A549 treated with CORT108297 at 1 μM for 4 hours (cell line): ENCODE results near the gene EIF5. TPM values are rescaled to one million over a fixed set of nuclear protein-coding genes. Genes with fewer than 3 reads are reported as not detected.

ENCODE experiments used
- total RNA-seq: library from RNA; stranded (reverse); fragments of 200-300 nt; extraction: Qiagen RNA extraction; gene quantifications from 5 replicates; pipeline ENCODE4 v1.2.3, GENCODE V29; 2022

The EIF5 gene
- 202 to 295 TPM (median 277 TPM) in 5 replicates for total RNA-seq

DNA sequence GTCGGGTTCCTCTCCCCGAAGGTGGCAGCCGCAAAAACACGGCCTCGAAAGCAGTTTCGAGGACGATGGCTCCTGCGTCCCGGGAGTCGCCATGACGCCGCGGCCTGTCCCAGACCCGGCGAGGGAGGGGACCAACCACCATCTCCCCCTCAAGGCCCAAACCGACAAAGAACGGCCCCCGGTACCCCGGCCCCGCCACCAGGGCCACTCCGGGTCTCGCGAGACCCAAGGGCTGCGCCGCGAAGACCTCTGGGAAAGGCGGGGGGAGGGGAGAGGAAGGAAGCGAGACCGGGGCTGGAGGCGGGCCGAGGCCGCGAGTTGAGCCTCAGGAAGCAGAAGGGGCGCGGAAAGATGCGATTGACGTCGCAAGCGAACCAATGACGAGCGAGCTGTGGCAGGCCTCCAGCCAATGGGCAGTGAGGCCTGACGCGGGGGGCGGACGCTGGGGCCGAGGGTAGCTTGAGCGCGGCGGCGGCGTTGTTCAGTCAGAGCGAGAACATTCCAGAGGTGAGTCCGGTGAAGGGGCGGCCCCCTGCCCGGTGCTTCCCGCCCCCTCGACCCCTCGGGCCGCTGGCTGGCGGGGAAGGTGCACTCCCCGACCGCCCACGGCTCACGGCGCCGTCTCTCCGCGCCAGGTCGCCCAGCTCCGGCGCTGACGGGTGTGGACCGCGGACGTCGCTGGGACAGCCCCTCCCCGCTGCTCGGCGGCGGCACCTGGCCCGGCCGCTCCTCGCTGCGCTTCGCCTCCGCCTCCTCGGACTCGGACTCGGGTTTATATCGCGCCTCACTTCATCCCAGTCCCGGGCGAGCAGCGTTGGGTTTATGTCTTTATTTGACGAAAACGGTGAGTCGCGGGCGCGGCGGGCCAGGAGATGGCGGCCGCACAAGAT, at the start of gene EIF5:
EIF5 (plus strand) TSS at position 484 of the 890 bp plus-strand sequence. CDS start 1,624 bp downstream, outside the sequence.

DNA sequence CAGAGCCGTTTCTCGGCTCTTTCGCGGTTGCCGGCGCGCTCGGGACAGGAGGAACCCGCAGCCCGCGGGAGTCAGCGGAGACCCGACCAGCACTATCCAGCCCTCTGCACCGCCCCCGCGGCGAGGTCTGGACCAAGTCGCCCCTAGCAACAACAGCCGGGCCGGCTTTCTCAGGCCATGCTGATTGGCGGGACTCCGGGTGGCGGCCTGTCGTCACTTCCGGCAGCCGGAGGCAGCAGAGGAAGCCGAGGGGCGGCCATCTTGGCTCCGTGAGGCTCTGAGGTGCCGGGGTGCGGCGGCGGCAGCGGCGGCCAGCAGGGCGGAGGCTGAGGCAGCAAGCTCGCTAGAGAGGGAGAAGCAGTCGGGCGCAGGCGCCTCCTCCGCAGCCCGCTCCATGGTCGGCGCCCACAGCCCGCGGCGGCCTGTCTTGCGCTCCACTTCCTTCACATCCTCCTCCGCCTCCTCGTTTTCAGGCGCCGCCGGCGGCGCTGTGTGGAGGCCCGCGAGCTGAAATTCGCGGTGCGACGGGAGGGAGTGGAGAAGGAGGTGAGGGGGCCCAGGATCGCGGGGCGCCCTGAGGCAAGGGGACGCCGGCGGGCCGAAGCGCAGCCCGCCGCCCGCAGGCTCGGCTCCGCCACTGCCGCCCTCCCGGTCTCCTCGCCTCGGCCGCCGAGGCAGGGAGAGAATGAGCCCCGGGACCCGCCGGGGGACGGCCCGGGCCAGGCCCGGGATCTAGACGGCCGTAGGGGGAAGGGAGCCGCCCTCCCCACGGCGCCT, 51.3 kb downstream of the EIF5 start, which contains the start of gene MARK3:
MARK3 (plus strand) TSS at position 264 of the 777 bp plus-strand sequence. CDS start 615 bp downstream, outside the sequence.

Other genes starting within 250 kb of the EIF5 start
- gene EXOC3L4, start 239.5 kb upstream of the EIF5 start, total RNA-seq = 1.1 to 2.5 TPM (median 1.9 TPM) in 5 replicates
- 327 to 421 TPM (median 389 TPM) in 5 replicates for gene TNFAIP2, start 210.8 kb upstream of the EIF5 start, total RNA-seq
- gene MARK3, start 51.2 kb downstream of the EIF5 start, total RNA-seq = 55.3 to 69.8 TPM (median 58.5 TPM) in 5 replicates
- 65.2 to 111 TPM (median 100 TPM) in 5 replicates for gene CKB, start 188.6 kb downstream of the EIF5 start, total RNA-seq
- gene TRMT61A, start 195.0 kb downstream of the EIF5 start, total RNA-seq = 15.7 to 32.6 TPM (median 29.5 TPM) in 5 replicates
- 20.9 to 24.1 TPM (median 23.2 TPM) in 5 replicates for gene BAG5, start 228.4 kb downstream of the EIF5 start, total RNA-seq
- gene COA8, start 228.7 kb downstream of the EIF5 start, total RNA-seq = 49.6 to 54.3 TPM (median 52.7 TPM) in 5 replicates